ENCODE results near the gene FBXO42.

Gene FBXO42

DNA sequence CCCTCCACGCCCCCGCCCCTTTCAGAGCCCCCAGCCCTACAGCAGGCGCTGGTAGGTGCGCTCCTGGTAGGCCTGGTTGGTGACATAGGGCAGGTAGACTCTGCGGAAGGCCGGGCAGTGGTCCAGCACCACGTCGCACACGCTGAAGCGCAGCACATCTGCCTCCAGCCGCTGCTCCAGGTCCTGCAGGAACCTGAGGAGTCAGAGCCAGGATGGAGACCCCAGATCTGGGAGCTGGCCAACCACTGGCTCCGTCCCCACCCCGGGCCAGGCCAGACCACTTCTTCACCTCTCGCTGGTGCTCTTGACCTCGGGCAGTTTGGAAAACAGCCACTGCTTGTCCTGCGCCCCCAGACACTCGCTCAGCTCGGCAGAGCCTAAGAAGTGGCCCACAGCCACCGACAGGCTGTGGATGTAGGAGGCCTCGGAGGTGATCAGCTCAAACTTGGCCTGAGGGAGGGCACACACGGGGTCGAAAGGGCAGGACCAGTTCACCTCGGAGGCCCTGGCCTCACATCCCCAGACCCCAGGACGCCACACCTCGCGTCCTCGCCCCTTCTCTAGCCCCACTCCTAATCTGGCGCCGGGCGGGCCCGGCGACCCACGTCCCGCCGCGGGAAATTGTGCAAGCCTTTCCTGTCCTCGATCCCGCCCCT, 146.3 kb downstream of the FBXO42 start:
- DNase-seq (ENCODE audit: low read depth, low spot score), result peak; percentile 64

GRCh38 chr1:16205334-16205671, 147.0 kb downstream of the FBXO42 start:
- no peak for DNase-seq (ENCODE audit: low read depth, low spot score)

- DNase-seq (ENCODE audit: low read depth, low spot score), result peak; percentile 65
Measured at GRCh38 chr1:16204634-16205333, 147.5 kb downstream of the FBXO42 start.

- DNase-seq (ENCODE audit: low read depth, low spot score), result no peak
Measured at GRCh38 chr1:16204216-16204615, 148.1 kb downstream of the FBXO42 start.

- DNase-seq (ENCODE audit: low read depth, low spot score), result no peak
Measured at GRCh38 chr1:16203550-16203949, 148.7 kb downstream of the FBXO42 start.

DNA sequence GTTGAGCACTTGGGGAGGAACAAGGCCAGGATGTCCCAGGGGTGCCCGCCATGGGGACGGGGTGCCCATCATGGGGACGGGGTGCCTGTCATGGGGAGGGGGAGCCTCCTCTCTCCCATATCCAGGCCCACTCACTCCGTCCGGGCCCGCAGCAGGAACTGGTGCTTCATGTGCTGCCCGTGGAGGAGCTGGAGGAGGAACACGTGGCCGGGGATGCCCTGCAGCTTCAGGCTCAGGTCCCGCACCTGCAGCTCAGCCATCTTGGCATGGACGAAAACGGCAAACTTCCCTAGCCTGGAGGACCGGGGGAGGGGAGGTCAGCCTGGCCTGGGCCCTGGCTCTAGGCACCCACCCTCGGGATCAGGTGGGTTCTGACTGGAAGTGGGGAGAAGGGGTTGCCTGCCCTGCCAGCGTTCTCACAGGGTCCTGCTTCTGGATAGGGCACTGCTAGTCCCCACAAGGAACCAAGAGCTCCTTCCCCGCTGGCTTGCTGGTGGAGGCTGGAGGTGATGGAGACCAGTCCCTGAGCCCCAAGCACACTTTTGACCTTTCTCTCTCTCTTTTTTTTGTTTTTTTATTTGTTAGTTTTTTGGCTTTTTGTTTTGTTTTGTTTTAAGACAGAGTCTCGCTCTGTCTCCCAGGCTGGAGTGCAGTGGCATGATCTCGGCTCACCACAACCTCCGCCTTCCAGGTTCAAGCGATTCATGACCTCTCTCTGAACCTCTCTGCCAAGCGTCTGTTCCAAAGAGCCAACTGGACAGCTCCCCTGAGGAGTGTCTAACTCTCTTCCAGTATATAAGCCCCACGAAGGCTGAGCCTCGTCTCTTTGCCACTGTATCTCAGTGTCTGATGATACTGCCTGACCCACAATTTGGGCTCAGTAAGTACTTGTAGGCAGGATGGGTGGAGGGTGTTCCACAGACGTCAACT, 149.7 kb downstream of the FBXO42 start:
- no peak for DNase-seq (ENCODE audit: low read depth, low spot score)

DNA sequence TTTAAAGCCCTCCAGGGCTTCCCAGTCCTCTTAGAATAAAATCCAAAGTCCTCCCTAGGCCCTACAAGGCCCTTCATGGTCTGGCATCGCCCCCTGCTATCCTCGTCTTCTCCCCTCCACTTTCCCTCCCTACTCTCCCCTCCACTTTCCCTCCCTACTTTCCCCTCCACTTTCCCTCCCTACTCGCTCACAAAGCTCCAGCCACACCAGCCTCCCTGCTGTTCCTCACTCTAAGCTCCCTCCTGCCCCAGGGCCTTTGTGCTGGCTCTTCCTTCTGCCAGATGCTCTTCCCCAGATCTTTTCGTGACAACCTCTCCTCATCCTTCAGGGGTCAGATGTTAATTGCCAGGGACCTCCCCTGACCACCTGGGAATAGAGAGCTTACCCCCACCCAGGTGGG, 152.6 kb downstream of the FBXO42 start:
- no peak for DNase-seq (ENCODE audit: low read depth, low spot score)

DNA sequence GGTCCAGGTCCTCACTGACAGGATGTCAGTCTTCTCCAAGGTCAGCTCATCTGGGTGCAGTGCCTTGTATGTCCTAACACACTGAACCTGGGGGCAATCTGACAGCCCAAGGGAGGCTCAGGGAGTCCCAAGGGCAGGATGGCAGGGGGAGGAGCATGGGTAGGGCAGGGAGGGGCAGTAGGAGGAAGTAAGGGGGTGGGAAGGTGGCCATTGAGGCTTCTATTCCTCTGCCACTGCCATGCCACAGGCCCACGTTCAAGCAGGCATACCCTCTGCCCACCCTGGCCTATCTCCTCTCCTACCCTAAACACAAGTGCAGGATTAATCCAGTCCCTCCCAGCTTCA, 153.2 kb downstream of the FBXO42 start:
- DNase-seq (ENCODE audit: low read depth, low spot score), result no peak

DNA sequence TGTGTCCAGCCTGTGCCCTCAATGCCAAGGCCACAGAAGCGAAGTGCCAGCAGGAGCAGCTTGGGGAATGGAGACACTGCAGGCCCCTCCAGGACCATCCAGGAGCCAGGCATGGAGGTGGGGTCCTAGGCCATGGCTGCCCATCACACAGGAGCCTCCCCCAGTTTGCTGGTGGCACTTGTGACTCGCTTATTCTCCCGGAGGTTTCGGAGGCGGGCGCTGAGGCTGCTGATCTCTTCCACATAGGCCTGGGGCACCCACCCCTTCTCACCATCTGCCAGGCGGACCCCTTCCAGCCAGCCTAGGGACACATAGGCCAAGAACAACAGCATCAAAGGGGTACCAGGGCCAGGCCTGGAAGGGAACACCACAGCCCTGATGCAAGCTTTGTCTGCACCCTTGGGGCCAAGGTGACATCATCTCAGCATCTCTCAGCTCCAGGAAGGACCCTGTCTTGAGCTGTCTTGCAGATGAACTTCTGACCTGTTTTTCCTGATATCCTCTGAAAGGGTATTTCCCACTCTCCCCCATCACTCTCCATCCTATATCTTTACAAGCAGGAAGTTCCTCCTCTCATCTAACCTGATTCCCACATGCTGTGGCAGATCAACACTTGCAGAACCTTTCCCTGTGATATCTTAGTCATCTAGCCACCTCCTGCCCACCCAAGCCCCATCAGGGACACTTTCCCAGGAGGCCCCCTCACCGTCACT, 153.7 kb downstream of the FBXO42 start:
- DNase-seq (ENCODE audit: low read depth, low spot score), result no peak

- DNase-seq (ENCODE audit: low read depth, low spot score), result no peak
Measured at GRCh38 chr1:16196874-16197273, 155.4 kb downstream of the FBXO42 start.

Data from ELF-1 (cell line).